Measurements from ENCODE around the gene PPP1R17.

DNA sequence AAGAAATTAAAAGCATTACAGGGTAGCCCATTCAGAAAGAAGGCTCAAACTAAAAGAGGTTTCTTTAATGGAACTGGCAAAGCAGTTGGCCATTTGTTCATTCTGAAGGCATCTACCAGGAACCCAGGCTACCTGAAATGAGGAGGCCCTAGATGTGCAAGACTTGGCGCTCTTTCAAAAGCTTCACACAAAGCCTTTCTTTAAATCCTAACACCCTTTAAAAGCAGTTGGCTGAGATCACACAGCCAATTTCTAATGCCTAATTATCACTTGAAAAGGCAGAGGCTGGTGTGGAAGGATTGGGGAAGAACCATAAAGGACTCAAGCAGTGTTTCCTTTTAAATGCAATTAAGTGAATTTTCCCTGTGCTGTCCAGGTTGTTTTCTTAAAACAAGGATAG is 23.2 kb downstream of the PPP1R17 start:
- TF ChIP-seq CTCF (IDR thresholded peaks at IDR 0.05) (no peak), TCF7L2 (IDR thresholded peaks at IDR 0.05; ENCODE audit: low read depth, low read length) (no peak), REST (IDR thresholded peaks at IDR 0.05; ENCODE audit: insufficient read depth in 1 of 2, low read depth in 2 of 2, low read length in 1 of 2) (no peak)

Measured in Panc1 (cell line).